ENCODE results near the gene KDM6B.

KDM6B gene

DNA sequence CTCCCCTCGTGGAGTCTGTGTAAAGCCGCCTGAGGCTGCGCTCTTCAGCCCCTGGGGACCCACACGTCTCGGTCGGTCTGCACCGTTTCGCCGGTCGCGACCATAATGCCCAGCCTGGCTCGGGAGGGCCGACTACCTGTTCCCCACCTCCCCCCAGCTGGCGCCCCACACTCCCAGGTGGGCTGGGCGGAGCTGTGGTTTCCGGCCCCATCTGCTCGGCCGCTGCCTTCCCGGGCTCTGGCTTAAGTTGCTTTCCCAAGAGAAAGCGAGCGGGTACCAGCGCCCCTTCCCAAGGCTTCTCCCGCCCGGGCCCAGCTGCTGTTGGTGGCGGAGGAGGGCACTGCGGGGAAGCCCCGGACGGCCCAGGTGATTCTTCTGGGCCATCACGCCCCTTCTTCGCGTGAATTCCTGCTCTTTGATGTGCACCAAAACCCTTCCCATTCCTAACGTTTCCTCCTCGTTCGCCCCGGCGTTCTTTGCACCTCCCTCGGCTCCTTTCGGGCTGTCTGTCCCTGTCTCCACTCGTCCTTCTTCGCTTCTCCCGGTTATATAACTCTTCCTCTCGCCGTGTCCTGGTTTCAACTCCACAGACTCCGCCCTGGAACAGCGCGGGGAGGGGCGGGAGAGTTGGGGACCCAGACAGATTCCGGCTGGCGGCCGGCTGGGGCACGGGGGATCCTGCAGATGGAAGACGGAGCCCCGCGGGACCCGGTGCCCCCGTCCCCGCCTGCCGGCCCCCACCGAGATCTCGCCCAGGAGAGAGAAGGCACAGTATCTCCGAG lies 2.0 kb downstream of the KDM6B start (continued):
- TF ChIP-seq, protein P1, sequence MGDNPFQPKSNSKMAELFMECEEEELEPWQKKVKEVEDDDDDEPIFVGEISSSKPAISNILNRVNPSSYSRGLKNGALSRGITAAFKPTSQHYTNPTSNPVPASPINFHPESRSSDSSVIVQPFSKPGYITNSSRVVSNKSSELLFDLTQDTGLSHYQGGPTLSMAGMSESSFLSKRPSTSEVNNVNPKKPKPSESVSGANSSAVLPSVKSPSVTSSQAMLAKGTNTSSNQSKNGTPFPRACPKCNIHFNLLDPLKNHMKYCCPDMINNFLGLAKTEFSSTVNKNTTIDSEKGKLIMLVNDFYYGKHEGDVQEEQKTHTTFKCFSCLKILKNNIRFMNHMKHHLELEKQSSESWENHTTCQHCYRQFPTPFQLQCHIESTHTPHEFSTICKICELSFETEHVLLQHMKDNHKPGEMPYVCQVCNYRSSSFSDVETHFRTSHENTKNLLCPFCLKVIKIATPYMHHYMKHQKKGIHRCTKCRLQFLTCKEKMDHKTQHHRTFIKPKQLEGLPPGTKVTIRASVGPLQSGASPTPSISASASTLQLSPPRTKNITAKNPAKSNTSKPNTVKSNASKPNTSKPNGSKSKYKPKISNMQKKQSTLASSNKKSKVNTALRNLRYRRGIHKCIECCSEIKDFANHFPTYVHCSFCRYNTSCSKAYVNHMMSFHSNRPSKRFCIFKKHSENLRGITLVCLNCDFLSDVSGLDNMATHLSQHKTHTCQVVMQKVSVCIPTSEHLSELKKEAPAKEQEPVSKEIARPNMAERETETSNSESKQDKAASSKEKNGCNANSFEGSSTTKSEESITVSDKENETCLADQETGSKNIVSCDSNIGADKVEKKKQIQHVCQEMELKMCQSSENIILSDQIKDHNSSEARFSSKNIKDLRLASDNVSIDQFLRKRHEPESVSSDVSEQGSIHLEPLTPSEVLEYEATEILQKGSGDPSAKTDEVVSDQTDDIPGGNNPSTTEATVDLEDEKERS (tag by site-specific recombination; IDR thresholded peaks at IDR 0.05), result no peak
- TF ChIP-seq ZNF596 (tag by site-specific recombination; IDR thresholded peaks at IDR 0.05) (no peak), ZNF266 (tag by site-specific recombination; IDR thresholded peaks at IDR 0.05; ENCODE audit: low read depth) (no peak), KLF10 (tag by site-specific recombination; IDR thresholded peaks at IDR 0.05) (peak; percentile 53; the same call in 1 of the 2 replicates), ZNF792 (tag by site-specific recombination; IDR thresholded peaks at IDR 0.05) (no peak), SCRT2 (tag by site-specific recombination; IDR thresholded peaks at IDR 0.05) (peak; percentile 90), ZFP41 (tag by site-specific recombination; IDR thresholded peaks at IDR 0.05; ENCODE audit: borderline replicate concordance) (no peak), YY1 (tag by site-specific recombination; IDR thresholded peaks at IDR 0.05) (no peak), ZNF585B (tag by site-specific recombination; IDR thresholded peaks at IDR 0.05) (no peak), ZNF561 (tag by site-specific recombination; IDR thresholded peaks at IDR 0.05; ENCODE audit: borderline replicate concordance) (no peak; the same call in 1 of the 2 replicates), ZNF121 (tag by site-specific recombination; IDR thresholded peaks at IDR 0.05) (no peak), GLI4 (tag by site-specific recombination; IDR thresholded peaks at IDR 0.05) (peak; percentile 43; the same call in 1 of the 2 replicates), ZNF140 (tag by site-specific recombination; IDR thresholded peaks at IDR 0.05) (no peak), KLF16 (tag by site-specific recombination; IDR thresholded peaks at IDR 0.05) (peak; percentile 68; the same call in 1 of the 2 replicates), ZNF670 (tag by site-specific recombination; IDR thresholded peaks at IDR 0.05; ENCODE audit: low read depth) (no peak), ZNF677 (tag by site-specific recombination; IDR thresholded peaks at IDR 0.05) (no peak), HOXD13 (CRISPR knock-in tag; IDR thresholded peaks at IDR 0.05; ENCODE audit: borderline replicate concordance) (no peak), ZNF223 (tag by site-specific recombination; IDR thresholded peaks at IDR 0.05) (no peak), ZNF558 (tag by site-specific recombination; IDR thresholded peaks at IDR 0.05) (no peak), ZFP69B (tag by site-specific recombination; IDR thresholded peaks at IDR 0.05) (peak; percentile 55)
- TF ChIP-seq, protein P2, sequence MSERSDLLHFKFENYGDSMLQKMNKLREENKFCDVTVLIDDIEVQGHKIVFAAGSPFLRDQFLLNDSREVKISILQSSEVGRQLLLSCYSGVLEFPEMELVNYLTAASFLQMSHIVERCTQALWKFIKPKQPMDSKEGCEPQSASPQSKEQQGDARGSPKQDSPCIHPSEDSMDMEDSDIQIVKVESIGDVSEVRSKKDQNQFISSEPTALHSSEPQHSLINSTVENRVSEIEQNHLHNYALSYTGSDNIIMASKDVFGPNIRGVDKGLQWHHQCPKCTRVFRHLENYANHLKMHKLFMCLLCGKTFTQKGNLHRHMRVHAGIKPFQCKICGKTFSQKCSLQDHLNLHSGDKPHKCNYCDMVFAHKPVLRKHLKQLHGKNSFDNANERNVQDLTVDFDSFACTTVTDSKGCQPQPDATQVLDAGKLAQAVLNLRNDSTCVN (tag by site-specific recombination; optimal IDR thresholded peaks at IDR 0.05), result peak; percentile 45
- TF ChIP-seq, protein P3, sequence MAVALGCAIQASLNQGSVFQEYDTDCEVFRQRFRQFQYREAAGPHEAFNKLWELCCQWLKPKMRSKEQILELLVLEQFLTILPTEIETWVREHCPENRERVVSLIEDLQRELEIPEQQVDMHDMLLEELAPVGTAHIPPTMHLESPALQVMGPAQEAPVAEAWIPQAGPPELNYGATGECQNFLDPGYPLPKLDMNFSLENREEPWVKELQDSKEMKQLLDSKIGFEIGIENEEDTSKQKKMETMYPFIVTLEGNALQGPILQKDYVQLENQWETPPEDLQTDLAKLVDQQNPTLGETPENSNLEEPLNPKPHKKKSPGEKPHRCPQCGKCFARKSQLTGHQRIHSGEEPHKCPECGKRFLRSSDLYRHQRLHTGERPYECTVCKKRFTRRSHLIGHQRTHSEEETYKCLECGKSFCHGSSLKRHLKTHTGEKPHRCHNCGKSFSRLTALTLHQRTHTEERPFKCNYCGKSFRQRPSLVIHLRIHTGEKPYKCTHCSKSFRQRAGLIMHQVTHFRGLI (tag by site-specific recombination; IDR thresholded peaks at IDR 0.05), result peak; percentile 75
- TF ChIP-seq, protein P4, sequence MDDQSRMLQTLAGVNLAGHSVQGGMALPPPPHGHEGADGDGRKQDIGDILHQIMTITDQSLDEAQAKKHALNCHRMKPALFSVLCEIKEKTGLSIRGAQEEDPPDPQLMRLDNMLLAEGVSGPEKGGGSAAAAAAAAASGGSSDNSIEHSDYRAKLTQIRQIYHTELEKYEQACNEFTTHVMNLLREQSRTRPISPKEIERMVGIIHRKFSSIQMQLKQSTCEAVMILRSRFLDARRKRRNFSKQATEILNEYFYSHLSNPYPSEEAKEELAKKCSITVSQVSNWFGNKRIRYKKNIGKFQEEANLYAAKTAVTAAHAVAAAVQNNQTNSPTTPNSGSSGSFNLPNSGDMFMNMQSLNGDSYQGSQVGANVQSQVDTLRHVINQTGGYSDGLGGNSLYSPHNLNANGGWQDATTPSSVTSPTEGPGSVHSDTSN (CRISPR knock-in tag; IDR thresholded peaks at IDR 0.05), result no peak
- TF ChIP-seq, protein P5, sequence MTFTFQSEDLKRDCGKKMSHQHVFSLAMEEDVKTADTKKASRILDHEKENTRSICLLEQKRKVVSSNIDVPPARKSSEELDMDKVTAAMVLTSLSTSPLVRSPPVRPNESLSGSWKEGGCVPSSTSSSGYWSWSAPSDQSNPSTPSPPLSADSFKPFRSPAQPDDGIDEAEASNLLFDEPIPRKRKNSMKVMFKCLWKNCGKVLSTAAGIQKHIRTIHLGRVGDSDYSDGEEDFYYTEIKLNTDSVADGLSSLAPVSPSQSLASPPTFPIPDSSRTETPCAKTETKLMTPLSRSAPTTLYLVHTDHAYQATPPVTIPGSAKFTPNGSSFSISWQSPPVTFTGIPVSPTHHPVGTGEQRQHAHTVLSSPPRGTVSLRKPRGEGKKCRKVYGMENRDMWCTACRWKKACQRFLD (tag by site-specific recombination; IDR thresholded peaks at IDR 0.05), result no peak
- TF ChIP-seq, protein P6, sequence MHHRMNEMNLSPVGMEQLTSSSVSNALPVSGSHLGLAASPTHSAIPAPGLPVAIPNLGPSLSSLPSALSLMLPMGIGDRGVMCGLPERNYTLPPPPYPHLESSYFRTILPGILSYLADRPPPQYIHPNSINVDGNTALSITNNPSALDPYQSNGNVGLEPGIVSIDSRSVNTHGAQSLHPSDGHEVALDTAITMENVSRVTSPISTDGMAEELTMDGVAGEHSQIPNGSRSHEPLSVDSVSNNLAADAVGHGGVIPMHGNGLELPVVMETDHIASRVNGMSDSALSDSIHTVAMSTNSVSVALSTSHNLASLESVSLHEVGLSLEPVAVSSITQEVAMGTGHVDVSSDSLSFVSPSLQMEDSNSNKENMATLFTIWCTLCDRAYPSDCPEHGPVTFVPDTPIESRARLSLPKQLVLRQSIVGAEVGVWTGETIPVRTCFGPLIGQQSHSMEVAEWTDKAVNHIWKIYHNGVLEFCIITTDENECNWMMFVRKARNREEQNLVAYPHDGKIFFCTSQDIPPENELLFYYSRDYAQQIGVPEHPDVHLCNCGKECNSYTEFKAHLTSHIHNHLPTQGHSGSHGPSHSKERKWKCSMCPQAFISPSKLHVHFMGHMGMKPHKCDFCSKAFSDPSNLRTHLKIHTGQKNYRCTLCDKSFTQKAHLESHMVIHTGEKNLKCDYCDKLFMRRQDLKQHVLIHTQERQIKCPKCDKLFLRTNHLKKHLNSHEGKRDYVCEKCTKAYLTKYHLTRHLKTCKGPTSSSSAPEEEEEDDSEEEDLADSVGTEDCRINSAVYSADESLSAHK (tag by site-specific recombination; IDR thresholded peaks at IDR 0.05), result no peak
- TF ChIP-seq, protein P7, sequence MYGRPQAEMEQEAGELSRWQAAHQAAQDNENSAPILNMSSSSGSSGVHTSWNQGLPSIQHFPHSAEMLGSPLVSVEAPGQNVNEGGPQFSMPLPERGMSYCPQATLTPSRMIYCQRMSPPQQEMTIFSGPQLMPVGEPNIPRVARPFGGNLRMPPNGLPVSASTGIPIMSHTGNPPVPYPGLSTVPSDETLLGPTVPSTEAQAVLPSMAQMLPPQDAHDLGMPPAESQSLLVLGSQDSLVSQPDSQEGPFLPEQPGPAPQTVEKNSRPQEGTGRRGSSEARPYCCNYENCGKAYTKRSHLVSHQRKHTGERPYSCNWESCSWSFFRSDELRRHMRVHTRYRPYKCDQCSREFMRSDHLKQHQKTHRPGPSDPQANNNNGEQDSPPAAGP (tag by site-specific recombination; IDR thresholded peaks at IDR 0.05), result no peak; the same call in 1 of the 2 replicates
